SU-DHL-6 (cell line): Measurements from ENCODE around the gene P2RX3.

ENCODE experiments used
- H2AFZ ChIP-seq: fragments of 200-600 bp; sonication (generic); 2 replicates; pipeline ENCODE4 v1.6.1; 2014; ENCODE audit warnings: low read depth, mild to moderate bottlenecking, moderate library complexity, mixed read lengths, antibody characterized with exemption, low read length; ENCODE audit not compliant: severe bottlenecking
- H3F3A ChIP-seq: fragments of 200-600 bp; shearing (Covaris generic); 2 replicates; pipeline ENCODE4 v1.6.0; 2016; ENCODE audit warnings: antibody characterized with exemption, mild to moderate bottlenecking; ENCODE audit not compliant: insufficient read depth
- H3K27ac ChIP-seq: fragments of 200-600 bp; sonication (generic); 2 replicates; pipeline ENCODE4 v1.5.1; 2016; ENCODE audit warnings: low read depth, mild to moderate bottlenecking, low read length, moderate library complexity, mixed read lengths
- H3K27me3 ChIP-seq: fragments of 200-600 bp; sonication (generic), shearing (Covaris generic); 2 replicates; pipeline ENCODE4 v1.6.0; 2014; ENCODE audit warnings: mild to moderate bottlenecking, low read length
- H3K36me3 ChIP-seq: fragments of 200-600 bp; sonication (generic); 2 replicates; pipeline ENCODE4 v1.6.1; 2014; ENCODE audit warnings: mild to moderate bottlenecking, low read length, mixed read lengths
- H3K4me2 ChIP-seq: fragments of 300-600, 200-600 bp; shearing (Covaris generic), sonication (generic); 2 replicates; pipeline ENCODE4 v1.6.0; 2014; ENCODE audit warnings: low read length, low read depth, mild to moderate bottlenecking; ENCODE audit not compliant: poor library complexity, severe bottlenecking
- H3K4me3 ChIP-seq: fragments of 200-600 bp; sonication (generic); 2 replicates; pipeline ENCODE4 v1.5.1; 2014; ENCODE audit warnings: antibody characterized with exemption, low read length, mild to moderate bottlenecking, mixed read lengths; ENCODE audit not compliant: insufficient read depth, poor library complexity, severe bottlenecking
- H3K79me2 ChIP-seq: fragments of 200-600 bp; sonication (generic); 2 replicates; pipeline ENCODE4 v1.6.1; 2014; ENCODE audit warnings: mild to moderate bottlenecking, low read length, moderate library complexity; ENCODE audit not compliant: insufficient read depth
- H3K9ac ChIP-seq: fragments of 200-600 bp; sonication (generic); 2 replicates; pipeline ENCODE4 v1.7.0; 2014; ENCODE audit warnings: mild to moderate bottlenecking, low read length
- H3K9me2 ChIP-seq: fragments of 200-600 bp; sonication (generic); replicated peaks from 2 replicates; pipeline ENCODE4 v1.6.1; 2014; ENCODE audit warnings: low read length; ENCODE audit not compliant: insufficient read depth
- H3K9me3 ChIP-seq: fragments of 200-600 bp; sonication (generic); 2 replicates; pipeline ENCODE4 v1.6.1; 2014; ENCODE audit warnings: low read length, mixed read lengths; ENCODE audit not compliant: insufficient read depth
- H4K20me1 ChIP-seq: fragments of 200-600 bp; sonication (generic); 2 replicates; pipeline ENCODE4 v1.6.1; 2014; ENCODE audit warnings: low read depth, mild to moderate bottlenecking, antibody characterized with exemption, low read length, moderate library complexity, mixed read lengths
- EZH2phosphoT487 ChIP-seq: fragments of 200-600 bp; sonication (generic), shearing (Covaris generic); conservative IDR thresholded peaks from 2 replicates; pipeline ENCODE4 v1.6.1; 2018; ENCODE audit warnings: mild to moderate bottlenecking, antibody characterized with exemption, low read length, moderate library complexity, mixed read lengths
- TF ChIP-seq, protein P1 (sequence below): fragments of 200-600 bp; sonication (generic); IDR thresholded peaks from one replicate; pipeline ENCODE4 v1.5.1; 2017; ENCODE audit warnings: antibody characterized with exemption, mild to moderate bottlenecking, low read length, moderate library complexity; ENCODE audit not compliant: insufficient read depth, poor library complexity, severe bottlenecking

Gene P2RX3

DNA sequence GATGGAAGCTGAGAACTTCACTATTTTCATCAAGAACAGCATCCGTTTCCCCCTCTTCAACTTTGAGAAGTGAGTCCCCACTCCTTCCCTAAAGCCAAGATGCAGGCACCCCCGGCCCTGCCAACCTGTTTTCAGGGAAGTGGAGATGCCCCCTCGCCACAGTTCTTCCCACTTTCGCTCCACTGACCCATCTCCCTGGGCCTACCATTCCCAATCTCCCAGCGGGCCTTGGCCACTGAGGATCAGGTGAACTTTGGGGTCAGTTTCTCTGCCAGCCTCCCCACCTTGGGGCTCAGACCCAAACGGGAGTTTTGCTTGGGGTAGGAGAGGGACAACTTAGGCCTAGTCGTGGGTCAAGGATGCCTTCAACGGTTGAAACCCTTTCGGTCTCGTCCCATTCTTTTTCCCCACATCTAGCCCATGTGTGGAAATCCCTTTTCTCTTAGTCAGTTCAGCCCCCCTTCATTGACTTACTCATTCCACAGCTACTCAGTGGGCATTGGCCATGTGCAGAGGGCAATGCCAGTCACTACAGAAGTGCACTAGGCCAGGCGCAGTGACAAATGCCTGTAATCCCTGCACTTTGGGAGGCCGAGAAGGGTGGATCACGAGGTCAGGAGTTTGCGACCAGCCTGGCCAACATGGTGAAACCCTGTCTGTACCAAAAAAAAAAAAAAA is 10.6 kb downstream of the P2RX3 start:
- Histone ChIP-seq H3K9me2 (no peaks in the 10 kb centered on the region), H3K9me3 (no peaks in the 10 kb centered on the region; the same call in 1 of the 2 replicates), H3K27me3 (no peaks in the 10 kb centered on the region), H3K9ac (no peak overlapping the region), H4K20me1 (no peaks in the 10 kb centered on the region), H3K4me2 (no peak overlapping the region), H3K27ac (no peak overlapping the region), H3K79me2 (no peaks in the 10 kb centered on the region), H3K36me3 (no peaks in the 10 kb centered on the region), H3F3A (no peaks in the 10 kb centered on the region), H2AFZ (no peak overlapping the region), H3K4me3 (no peak overlapping the region)
- TF ChIP-seq, protein P1, sequence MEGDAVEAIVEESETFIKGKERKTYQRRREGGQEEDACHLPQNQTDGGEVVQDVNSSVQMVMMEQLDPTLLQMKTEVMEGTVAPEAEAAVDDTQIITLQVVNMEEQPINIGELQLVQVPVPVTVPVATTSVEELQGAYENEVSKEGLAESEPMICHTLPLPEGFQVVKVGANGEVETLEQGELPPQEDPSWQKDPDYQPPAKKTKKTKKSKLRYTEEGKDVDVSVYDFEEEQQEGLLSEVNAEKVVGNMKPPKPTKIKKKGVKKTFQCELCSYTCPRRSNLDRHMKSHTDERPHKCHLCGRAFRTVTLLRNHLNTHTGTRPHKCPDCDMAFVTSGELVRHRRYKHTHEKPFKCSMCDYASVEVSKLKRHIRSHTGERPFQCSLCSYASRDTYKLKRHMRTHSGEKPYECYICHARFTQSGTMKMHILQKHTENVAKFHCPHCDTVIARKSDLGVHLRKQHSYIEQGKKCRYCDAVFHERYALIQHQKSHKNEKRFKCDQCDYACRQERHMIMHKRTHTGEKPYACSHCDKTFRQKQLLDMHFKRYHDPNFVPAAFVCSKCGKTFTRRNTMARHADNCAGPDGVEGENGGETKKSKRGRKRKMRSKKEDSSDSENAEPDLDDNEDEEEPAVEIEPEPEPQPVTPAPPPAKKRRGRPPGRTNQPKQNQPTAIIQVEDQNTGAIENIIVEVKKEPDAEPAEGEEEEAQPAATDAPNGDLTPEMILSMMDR: no peak
- TF ChIP-seq EZH2phosphoT487: no peak

DNA sequence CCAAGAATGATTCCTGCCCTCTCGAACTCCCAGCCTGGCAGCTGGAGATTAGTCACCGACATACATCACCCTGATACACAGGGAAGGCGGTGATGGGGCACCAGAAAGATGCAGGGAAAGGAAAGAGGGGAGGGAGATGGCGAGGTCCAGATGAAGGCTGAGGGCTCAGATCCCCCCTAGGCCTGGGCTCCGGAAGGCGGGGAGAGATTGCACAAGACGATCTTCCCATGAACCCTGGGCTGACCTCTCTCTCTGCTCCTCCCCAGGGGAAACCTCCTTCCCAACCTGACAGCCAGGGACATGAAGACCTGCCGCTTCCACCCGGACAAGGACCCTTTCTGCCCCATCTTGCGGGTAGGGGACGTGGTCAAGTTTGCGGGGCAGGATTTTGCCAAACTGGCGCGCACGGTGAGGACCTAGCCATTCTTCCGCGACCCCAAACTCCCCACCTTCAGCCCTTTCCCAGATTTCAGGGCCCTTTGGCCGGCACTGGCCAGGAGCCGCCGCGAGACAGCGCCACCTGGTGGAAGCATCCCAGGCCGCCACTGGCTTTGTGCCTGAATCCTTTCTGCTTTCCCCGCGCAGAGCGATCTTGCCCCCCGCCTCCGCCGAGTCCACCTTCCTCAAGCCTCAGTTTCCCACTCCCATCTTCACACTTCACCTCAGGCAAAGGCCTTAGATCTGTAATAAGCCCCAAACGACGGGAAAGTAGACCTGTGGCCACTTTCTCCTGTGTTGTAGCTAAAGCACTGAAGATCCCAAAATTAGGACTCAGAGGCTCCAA is 11.5 kb downstream of the P2RX3 start:
- TF ChIP-seq, protein P1: peak; percentile 79
- TF ChIP-seq EZH2phosphoT487: no peak
- Histone ChIP-seq H3K27me3 (no peaks in the 10 kb centered on the region), H3K9me3 (no peaks in the 10 kb centered on the region; the same call in 1 of the 2 replicates), H3K4me3 (no peak overlapping the region), H3K79me2 (no peaks in the 10 kb centered on the region), H3K36me3 (no peaks in the 10 kb centered on the region), H2AFZ (no peak overlapping the region), H4K20me1 (no peaks in the 10 kb centered on the region), H3K27ac (no peak overlapping the region), H3K9me2 (no peaks in the 10 kb centered on the region), H3K9ac (no peak overlapping the region), H3F3A (no peaks in the 10 kb centered on the region), H3K4me2 (no peak overlapping the region)

DNA sequence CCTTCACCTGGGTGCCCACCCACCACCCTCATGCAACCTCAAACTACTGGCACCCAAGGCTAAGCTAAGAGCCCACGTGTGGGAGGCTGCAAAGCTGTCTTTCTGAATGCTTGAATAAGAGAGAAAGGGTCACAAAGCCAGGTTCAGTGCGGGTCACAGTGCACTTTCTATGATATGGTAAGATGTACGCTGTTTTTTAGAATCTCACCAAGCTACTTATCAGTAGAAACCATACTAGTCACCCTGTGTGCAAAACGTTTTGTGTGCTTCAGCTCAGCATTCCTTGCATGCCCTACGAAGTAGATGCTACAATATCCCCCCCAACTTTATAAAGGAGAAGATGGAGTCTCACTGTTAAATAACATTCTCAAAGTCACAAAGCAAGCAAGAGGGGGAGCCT is 14.9 kb downstream of the P2RX3 start:
- H3K27ac ChIP-seq: no peak overlapping the region
- no peak overlapping the region for H3K9ac ChIP-seq
- no peaks in the 10 kb centered on the region for H3K36me3 ChIP-seq
- no peaks in the 10 kb centered on the region for H3K27me3 ChIP-seq
- H3K79me2 ChIP-seq: no peaks in the 10 kb centered on the region
- no peak overlapping the region for H3K4me2 ChIP-seq
- H2AFZ ChIP-seq: no peak overlapping the region
- H3K9me3 ChIP-seq: no peaks in the 10 kb centered on the region; the same call in 1 of the 2 replicates
- H4K20me1 ChIP-seq: no peaks in the 10 kb centered on the region
- H3K4me3 ChIP-seq: no peak overlapping the region
- H3K9me2 ChIP-seq: no peaks in the 10 kb centered on the region
- no peak for TF ChIP-seq EZH2phosphoT487
- TF ChIP-seq, protein P1: no peak
- H3F3A ChIP-seq: no peaks in the 10 kb centered on the region
